HEK293 (cell line): Measurements from ENCODE around the gene THRA.

Experiments used
- CTCF ChIP-seq: fragments of 450-650 bp; formaldehyde crosslinking; IDR thresholded peaks from 2 replicates; pipeline ENCODE4 v1.5.1; 2016; ENCODE audit warnings: missing biosample characterization, missing genetic modification characterization
- GLI2 ChIP-seq: fragments of 450-650 bp; formaldehyde crosslinking; IDR thresholded peaks from 2 replicates; pipeline ENCODE4; 2017; ENCODE audit warnings: missing biosample characterization, missing genetic modification characterization, low read depth, borderline replicate concordance
- GLIS1 ChIP-seq: fragments of 450-650 bp; formaldehyde crosslinking; IDR thresholded peaks from 2 replicates; pipeline ENCODE4 v1.5.1; 2016; ENCODE audit warnings: missing biosample characterization, missing genetic modification characterization
- KLF16 ChIP-seq: fragments of 450-650 bp; formaldehyde crosslinking; IDR thresholded peaks from 2 replicates; pipeline ENCODE4 v1.5.1; 2017; ENCODE audit warnings: missing biosample characterization, missing genetic modification characterization
- KLF9 ChIP-seq: fragments of 450-650 bp; formaldehyde crosslinking; IDR thresholded peaks from 2 replicates; pipeline ENCODE4 v1.5.1; 2016; ENCODE audit warnings: missing biosample characterization, missing genetic modification characterization, low read depth
- PRDM4 ChIP-seq: fragments of 450-650 bp; formaldehyde crosslinking; IDR thresholded peaks from 2 replicates; pipeline ENCODE4 v1.5.1; 2017; ENCODE audit warnings: missing biosample characterization, missing genetic modification characterization
- REPIN1 ChIP-seq: fragments of 450-650 bp; formaldehyde crosslinking; IDR thresholded peaks from 2 replicates; pipeline ENCODE4 v1.5.1; 2017; ENCODE audit warnings: missing biosample characterization, missing genetic modification characterization, low read depth
- SCRT2 ChIP-seq: fragments of 450-650 bp; formaldehyde crosslinking; IDR thresholded peaks from 2 replicates; pipeline ENCODE4 v1.5.1; 2016; ENCODE audit warnings: missing biosample characterization, missing genetic modification characterization
- SP3 ChIP-seq: fragments of 450-650 bp; formaldehyde crosslinking; IDR thresholded peaks from 2 replicates; pipeline ENCODE4 v1.5.1; 2016; ENCODE audit warnings: missing biosample characterization, missing genetic modification characterization
- TRIM28 ChIP-seq: IDR thresholded peaks from 2 replicates; pipeline ENCODE4 v1.6.1; 2011; ENCODE audit warnings: low read length, control low read depth, borderline replicate concordance
- ZBTB21 ChIP-seq: fragments of 450-650 bp; formaldehyde crosslinking; IDR thresholded peaks from 2 replicates; pipeline ENCODE4 v1.5.1; 2017; ENCODE audit warnings: missing biosample characterization, missing genetic modification characterization
- ZBTB8A ChIP-seq: fragments of 450-650 bp; formaldehyde crosslinking; IDR thresholded peaks from 2 replicates; pipeline ENCODE4 v1.5.1; 2016; ENCODE audit warnings: missing biosample characterization, missing genetic modification characterization
- ZNF292 ChIP-seq: fragments of 450-650 bp; formaldehyde crosslinking; IDR thresholded peaks from 2 replicates; pipeline ENCODE4 v1.5.1; 2016; ENCODE audit warnings: low read depth, missing biosample characterization, missing genetic modification characterization, borderline replicate concordance
- ZNF324 ChIP-seq: fragments of 450-650 bp; formaldehyde crosslinking; IDR thresholded peaks from 2 replicates; pipeline ENCODE4 v1.5.1; 2016; ENCODE audit warnings: missing biosample characterization, missing genetic modification characterization
- ZNF391 ChIP-seq: fragments of 450-650 bp; formaldehyde crosslinking; IDR thresholded peaks from 2 replicates; pipeline ENCODE4 v1.5.1; 2016; ENCODE audit warnings: low read depth, missing biosample characterization, missing genetic modification characterization, borderline replicate concordance
- ZNF426 ChIP-seq: fragments of 450-650 bp; formaldehyde crosslinking; IDR thresholded peaks from 2 replicates; pipeline ENCODE4 v1.5.1; 2017; ENCODE audit warnings: missing biosample characterization, missing genetic modification characterization, mild to moderate bottlenecking, inconsistent platforms, moderate library complexity
- ZNF837 ChIP-seq: fragments of 450-650 bp; formaldehyde crosslinking; IDR thresholded peaks from 2 replicates; pipeline ENCODE4 v1.5.1; 2016; ENCODE audit warnings: missing biosample characterization, missing genetic modification characterization
- ZSCAN18 ChIP-seq: fragments of 450-650 bp; formaldehyde crosslinking; IDR thresholded peaks from 2 replicates; pipeline ENCODE4 v1.5.1; 2016; ENCODE audit warnings: missing biosample characterization, missing genetic modification characterization
- TF ChIP-seq, protein P1 (sequence below): fragments of 450-650 bp; formaldehyde crosslinking; IDR thresholded peaks from 2 replicates; pipeline ENCODE4 v1.5.1; 2016; ENCODE audit warnings: missing biosample characterization, missing genetic modification characterization
- TF ChIP-seq, protein P2 (sequence below): fragments of 450-650 bp; formaldehyde crosslinking; IDR thresholded peaks from 2 replicates; pipeline ENCODE4 v1.5.1; 2016; ENCODE audit warnings: missing biosample characterization, missing genetic modification characterization
- TF ChIP-seq, protein P3 (sequence below): fragments of 450-650 bp; formaldehyde crosslinking; IDR thresholded peaks from 2 replicates; pipeline ENCODE4; 2016; ENCODE audit warnings: missing biosample characterization, missing genetic modification characterization
- TF ChIP-seq, protein P4 (sequence below): fragments of 450-650 bp; formaldehyde crosslinking; IDR thresholded peaks from 2 replicates; pipeline ENCODE4 v1.5.1; 2017; ENCODE audit warnings: missing biosample characterization, missing genetic modification characterization
- TF ChIP-seq, protein P5 (sequence below): fragments of 450-650 bp; IDR thresholded peaks from 2 replicates; pipeline ENCODE4 v1.5.1; 2018; ENCODE audit warnings: missing biosample characterization, missing genetic modification characterization

The THRA gene

GRCh38 chr17:40122999-40123810 lies 60.4 kb downstream of the THRA start (continued):
- TF ChIP-seq, protein P1, sequence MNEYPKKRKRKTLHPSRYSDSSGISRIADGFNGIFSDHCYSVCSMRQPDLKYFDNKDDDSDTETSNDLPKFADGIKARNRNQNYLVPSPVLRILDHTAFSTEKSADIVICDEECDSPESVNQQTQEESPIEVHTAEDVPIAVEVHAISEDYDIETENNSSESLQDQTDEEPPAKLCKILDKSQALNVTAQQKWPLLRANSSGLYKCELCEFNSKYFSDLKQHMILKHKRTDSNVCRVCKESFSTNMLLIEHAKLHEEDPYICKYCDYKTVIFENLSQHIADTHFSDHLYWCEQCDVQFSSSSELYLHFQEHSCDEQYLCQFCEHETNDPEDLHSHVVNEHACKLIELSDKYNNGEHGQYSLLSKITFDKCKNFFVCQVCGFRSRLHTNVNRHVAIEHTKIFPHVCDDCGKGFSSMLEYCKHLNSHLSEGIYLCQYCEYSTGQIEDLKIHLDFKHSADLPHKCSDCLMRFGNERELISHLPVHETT (tag by site-specific recombination) = peak; percentile 88
- no peak for TF ChIP-seq ZNF426 (tag by site-specific recombination)
- TF ChIP-seq, protein P2, sequence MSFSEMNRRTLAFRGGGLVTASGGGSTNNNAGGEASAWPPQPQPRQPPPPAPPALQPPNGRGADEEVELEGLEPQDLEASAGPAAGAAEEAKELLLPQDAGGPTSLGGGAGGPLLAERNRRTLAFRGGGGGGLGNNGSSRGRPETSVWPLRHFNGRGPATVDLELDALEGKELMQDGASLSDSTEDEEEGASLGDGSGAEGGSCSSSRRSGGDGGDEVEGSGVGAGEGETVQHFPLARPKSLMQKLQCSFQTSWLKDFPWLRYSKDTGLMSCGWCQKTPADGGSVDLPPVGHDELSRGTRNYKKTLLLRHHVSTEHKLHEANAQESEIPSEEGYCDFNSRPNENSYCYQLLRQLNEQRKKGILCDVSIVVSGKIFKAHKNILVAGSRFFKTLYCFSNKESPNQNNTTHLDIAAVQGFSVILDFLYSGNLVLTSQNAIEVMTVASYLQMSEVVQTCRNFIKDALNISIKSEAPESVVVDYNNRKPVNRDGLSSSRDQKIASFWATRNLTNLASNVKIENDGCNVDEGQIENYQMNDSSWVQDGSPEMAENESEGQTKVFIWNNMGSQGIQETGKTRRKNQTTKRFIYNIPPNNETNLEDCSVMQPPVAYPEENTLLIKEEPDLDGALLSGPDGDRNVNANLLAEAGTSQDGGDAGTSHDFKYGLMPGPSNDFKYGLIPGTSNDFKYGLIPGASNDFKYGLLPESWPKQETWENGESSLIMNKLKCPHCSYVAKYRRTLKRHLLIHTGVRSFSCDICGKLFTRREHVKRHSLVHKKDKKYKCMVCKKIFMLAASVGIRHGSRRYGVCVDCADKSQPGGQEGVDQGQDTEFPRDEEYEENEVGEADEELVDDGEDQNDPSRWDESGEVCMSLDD = peak; percentile 78
- TF ChIP-seq, protein P3, sequence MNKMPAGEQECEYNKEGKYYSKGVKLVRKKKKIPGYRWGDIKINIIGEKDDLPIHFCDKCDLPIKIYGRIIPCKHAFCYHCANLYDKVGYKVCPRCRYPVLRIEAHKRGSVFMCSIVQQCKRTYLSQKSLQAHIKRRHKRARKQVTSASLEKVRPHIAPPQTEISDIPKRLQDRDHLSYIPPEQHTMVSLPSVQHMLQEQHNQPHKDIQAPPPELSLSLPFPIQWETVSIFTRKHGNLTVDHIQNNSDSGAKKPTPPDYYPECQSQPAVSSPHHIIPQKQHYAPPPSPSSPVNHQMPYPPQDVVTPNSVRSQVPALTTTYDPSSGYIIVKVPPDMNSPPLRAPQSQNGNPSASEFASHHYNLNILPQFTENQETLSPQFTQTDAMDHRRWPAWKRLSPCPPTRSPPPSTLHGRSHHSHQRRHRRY (tag by site-specific recombination) = 0 out of 2 replicates have a peak, but pooled peaks have one; percentile 62
- TF ChIP-seq ZNF324 (tag by site-specific recombination) = peak; percentile 86; the same call in 1 of the 2 replicates
- TF ChIP-seq ZNF391 (tag by site-specific recombination) = peak; percentile 36; the same call in 1 of the 2 replicates
- no peak for TF ChIP-seq ZNF837 (tag by site-specific recombination)
- no peak for TF ChIP-seq ZNF292 (tag by site-specific recombination)
- peak; percentile 94 for TF ChIP-seq SCRT2 (tag by site-specific recombination)
- TF ChIP-seq, protein P4, sequence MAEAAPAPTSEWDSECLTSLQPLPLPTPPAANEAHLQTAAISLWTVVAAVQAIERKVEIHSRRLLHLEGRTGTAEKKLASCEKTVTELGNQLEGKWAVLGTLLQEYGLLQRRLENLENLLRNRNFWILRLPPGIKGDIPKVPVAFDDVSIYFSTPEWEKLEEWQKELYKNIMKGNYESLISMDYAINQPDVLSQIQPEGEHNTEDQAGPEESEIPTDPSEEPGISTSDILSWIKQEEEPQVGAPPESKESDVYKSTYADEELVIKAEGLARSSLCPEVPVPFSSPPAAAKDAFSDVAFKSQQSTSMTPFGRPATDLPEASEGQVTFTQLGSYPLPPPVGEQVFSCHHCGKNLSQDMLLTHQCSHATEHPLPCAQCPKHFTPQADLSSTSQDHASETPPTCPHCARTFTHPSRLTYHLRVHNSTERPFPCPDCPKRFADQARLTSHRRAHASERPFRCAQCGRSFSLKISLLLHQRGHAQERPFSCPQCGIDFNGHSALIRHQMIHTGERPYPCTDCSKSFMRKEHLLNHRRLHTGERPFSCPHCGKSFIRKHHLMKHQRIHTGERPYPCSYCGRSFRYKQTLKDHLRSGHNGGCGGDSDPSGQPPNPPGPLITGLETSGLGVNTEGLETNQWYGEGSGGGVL (tag by site-specific recombination) = 0 out of 2 replicates have a peak, but pooled peaks have one; percentile 42
- peak; percentile 64; the same call in 1 of the 2 replicates for TF ChIP-seq ZBTB21
- peak; percentile 55; the same call in 1 of the 2 replicates for TF ChIP-seq GLIS1
- peak; percentile 88; the same call in 1 of the 2 replicates for TF ChIP-seq KLF16
- peak; percentile 25 for TF ChIP-seq CTCF
- peak; percentile 66 for TF ChIP-seq SP3 (tag by site-specific recombination)
- TF ChIP-seq, protein P5, sequence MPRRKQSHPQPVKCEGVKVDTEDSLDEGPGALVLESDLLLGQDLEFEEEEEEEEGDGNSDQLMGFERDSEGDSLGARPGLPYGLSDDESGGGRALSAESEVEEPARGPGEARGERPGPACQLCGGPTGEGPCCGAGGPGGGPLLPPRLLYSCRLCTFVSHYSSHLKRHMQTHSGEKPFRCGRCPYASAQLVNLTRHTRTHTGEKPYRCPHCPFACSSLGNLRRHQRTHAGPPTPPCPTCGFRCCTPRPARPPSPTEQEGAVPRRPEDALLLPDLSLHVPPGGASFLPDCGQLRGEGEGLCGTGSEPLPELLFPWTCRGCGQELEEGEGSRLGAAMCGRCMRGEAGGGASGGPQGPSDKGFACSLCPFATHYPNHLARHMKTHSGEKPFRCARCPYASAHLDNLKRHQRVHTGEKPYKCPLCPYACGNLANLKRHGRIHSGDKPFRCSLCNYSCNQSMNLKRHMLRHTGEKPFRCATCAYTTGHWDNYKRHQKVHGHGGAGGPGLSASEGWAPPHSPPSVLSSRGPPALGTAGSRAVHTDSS = 0 out of 2 replicates have a peak, but pooled peaks have one; percentile 6
- peak; percentile 72 for TF ChIP-seq KLF9
- no peak for TF ChIP-seq GLI2 (tag by site-specific recombination)
- no peak for TF ChIP-seq ZSCAN18 (tag by site-specific recombination)
- peak; percentile 59 for TF ChIP-seq ZBTB8A (tag by site-specific recombination)
- 0 out of 2 replicates have a peak, but pooled peaks have one; percentile 18 for TF ChIP-seq TRIM28
- TF ChIP-seq PRDM4 (tag by site-specific recombination) = peak; percentile 58; the same call in 1 of the 2 replicates
- TF ChIP-seq REPIN1 (tag by site-specific recombination) = peak; percentile 29; the same call in 1 of the 2 replicates
